Tibial artery (tissue), 4 donors: ENCODE results near the gene FBXO44.
A peak's percentile ranks its signal among the peaks of the same experiment; 100 is the strongest.

Experiments
- DNase-seq, 2 donors: peaks; one replicate each; pipeline ENCODE4 v3.0.0-alpha.2; 2019
- H3K27ac ChIP-seq, 2 donors: fragments of 200-600 bp; sonication (generic) in 1 of 2; 1 replicate in 1 of 2; 2 replicates in 1 of 2; pipeline ENCODE4 v1.5.1; 2018 to 2019; ENCODE audit warnings: mild to moderate bottlenecking in 1 of 2
- H3K27me3 ChIP-seq, 2 donors: fragments of 200-600 bp; sonication (generic) in 1 of 2; one replicate each; pipeline versions ENCODE4 v1.5.1 to v1.6.0; 2016 to 2019
- H3K36me3 ChIP-seq, 3 donors: fragments of 200-600 bp; sonication (generic) in 2 of 3; one replicate each; pipeline ENCODE4 v1.5.1; 2016 to 2019; ENCODE audit warnings: mild to moderate bottlenecking in 2 of 3
- H3K4me1 ChIP-seq, 4 donors: fragments of 200-600 bp; sonication (generic) in 2 of 4; 1 replicate in 3 of 4; 2 replicates in 1 of 4; pipeline ENCODE4 v1.5.1; 2016 to 2019
- H3K4me3 ChIP-seq, 2 donors: fragments of 200-600 bp; sonication (generic) in 1 of 2; 1 replicate in 1 of 2; 2 replicates in 1 of 2; pipeline ENCODE4 v1.5.1; 2018 to 2019; ENCODE audit warnings: mild to moderate bottlenecking in 2 of 2
- H3K9me3 ChIP-seq, 3 donors: fragments of 200-600 bp; sonication (generic) in 1 of 3; one replicate each; pipeline ENCODE4 v1.5.1; 2016 to 2019
- CTCF ChIP-seq, 2 experiments: fragments of 200-600 bp in 1 of 2; fragments of 450-650 bp in 1 of 2; IDR thresholded peaks; one replicate each; pipeline ENCODE4 v1.5.1; 2017 to 2019; ENCODE audit warnings: antibody characterized with exemption in 2 of 2, mild to moderate bottlenecking in 1 of 2, moderate library complexity in 1 of 2
- intact Hi-C: fragments of 100-400 bp; cut with DNase I; formaldehyde crosslinking; loops from one replicate; pipeline ENCODE4 v1.15.0; 2023; ENCODE audit warnings: low total_unique reads

Gene FBXO44

GRCh38 chr1:11659748-11660147 is 5.1 kb downstream of the FBXO44 start:
- peaks cover 0 to 42% (median 9%) of the 10 kb centered on the region in 3 donors for H3K36me3 ChIP-seq
- no peak for DNase-seq
- no peak overlapping the region for H3K4me3 ChIP-seq
- no peaks in the 10 kb centered on the region for H3K27me3 ChIP-seq
- no peak for TF ChIP-seq CTCF (IDR thresholded peaks at IDR 0.05)
- H3K9me3 ChIP-seq, result no peaks in the 10 kb centered on the region
- intact Hi-C loops, result loop anchor here (10.0 kb wide), 1 partner anchor 145 kb away; the partner anchor contains the start of genes CLCN6 and MTHFR
- no peak overlapping the region for H3K27ac ChIP-seq
- H3K4me1 ChIP-seq, result peaks cover 0 to 25% (median 13%) of the 10 kb centered on the region in 4 donors

GRCh38 chr1:11661103-11661502 is 6.4 kb downstream of the FBXO44 start:
- H3K4me1 ChIP-seq, result peaks cover 0 to 15% (median 2%) of the 10 kb centered on the region in 4 donors
- DNase-seq, result no peak
- H3K36me3 ChIP-seq, result peaks cover 0 to 42% (median 9%) of the 10 kb centered on the region in 3 donors
- H3K27me3 ChIP-seq, result no peaks in the 10 kb centered on the region
- no peak for TF ChIP-seq CTCF (IDR thresholded peaks at IDR 0.05)
- H3K27ac ChIP-seq, result no peak overlapping the region
- H3K4me3 ChIP-seq, result no peak overlapping the region
- intact Hi-C loops, result no loop called here
- H3K9me3 ChIP-seq, result no peaks in the 10 kb centered on the region

- H3K4me1 ChIP-seq, result peaks cover 0 to 15% (median 2%) of the 10 kb centered on the region in 4 donors
- peak overlapping the region; percentile 55 to 65 for H3K4me3 ChIP-seq
- peak overlapping the region; percentile 69 to 78 for H3K27ac ChIP-seq
- no peak for TF ChIP-seq CTCF (IDR thresholded peaks at IDR 0.05)
- H3K27me3 ChIP-seq, result no peaks in the 10 kb centered on the region
- no peak for DNase-seq
- no peaks in the 10 kb centered on the region for H3K9me3 ChIP-seq
- intact Hi-C loops, result no loop called here
- peaks cover 0 to 28% (median 9%) of the 10 kb centered on the region in 3 donors for H3K36me3 ChIP-seq
These were observed 9.8 kb downstream of the FBXO44 start for GRCh38 chr1:11664336-11665065.

GRCh38 chr1:11668516-11668915 is 13.8 kb downstream of the FBXO44 start:
- H3K27ac ChIP-seq, result no peak overlapping the region
- intact Hi-C loops, result no loop called here
- no peaks in the 10 kb centered on the region for H3K9me3 ChIP-seq
- TF ChIP-seq CTCF (IDR thresholded peaks at IDR 0.05), result no peak
- DNase-seq, result no peak
- H3K36me3 ChIP-seq, result peaks cover 8 to 33% (median 24%) of the 10 kb centered on the region in 3 donors
- H3K4me3 ChIP-seq, result no peak overlapping the region
- no peaks in the 10 kb centered on the region for H3K27me3 ChIP-seq
- peaks cover 0 to 15% (median 2%) of the 10 kb centered on the region in 4 donors for H3K4me1 ChIP-seq

DNA sequence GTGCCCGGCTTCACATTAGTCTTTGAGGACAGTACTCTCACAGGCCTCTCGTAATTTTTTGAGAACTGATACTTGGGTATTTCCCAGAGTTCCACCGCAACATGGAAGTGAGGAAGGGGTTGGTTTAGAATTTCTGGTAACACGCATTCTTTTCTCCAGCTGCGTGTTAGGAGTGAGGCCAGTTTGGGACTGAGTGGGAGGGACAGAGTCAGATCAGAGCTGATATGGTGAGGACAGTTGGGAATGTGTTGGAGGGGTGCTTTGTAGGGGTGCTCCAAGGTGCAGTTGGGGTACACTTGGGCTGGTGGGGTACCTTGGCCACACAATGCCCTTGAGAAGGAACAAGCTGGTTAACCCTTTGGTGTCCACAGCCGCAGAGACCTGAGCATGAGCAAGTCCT is 16.1 kb downstream of the FBXO44 start:
- no peak for DNase-seq
- Histone ChIP-seq H3K36me3 (peaks cover 21 to 55% (median 44%) of the 10 kb centered on the region in 3 donors), H3K4me3 (no peak overlapping the region), H3K9me3 (no peaks in the 10 kb centered on the region), H3K27ac (no peak overlapping the region), H3K27me3 (no peaks in the 10 kb centered on the region), H3K4me1 (no peaks in the 10 kb centered on the region)
- intact Hi-C loops, result no loop called here
- no peak for TF ChIP-seq CTCF (IDR thresholded peaks at IDR 0.05)
